Measurements from ENCODE around the gene COL18A1. TPM values are rescaled to one million over a fixed set of nuclear protein-coding genes. Genes with fewer than 3 reads are reported as not detected.
A peak's percentile ranks its signal among the peaks of the same experiment; 100 is the strongest.
"Not testable (repeated sequence)": the region's sequence is repeated elsewhere in the genome, so short reads cannot be mapped to it uniquely, and the experiment has no call there.

COL18A1 gene
- polyA plus RNA-seq, 3 donors, result 0.80 to 4.1 (median 1.1) TPM

DNA sequence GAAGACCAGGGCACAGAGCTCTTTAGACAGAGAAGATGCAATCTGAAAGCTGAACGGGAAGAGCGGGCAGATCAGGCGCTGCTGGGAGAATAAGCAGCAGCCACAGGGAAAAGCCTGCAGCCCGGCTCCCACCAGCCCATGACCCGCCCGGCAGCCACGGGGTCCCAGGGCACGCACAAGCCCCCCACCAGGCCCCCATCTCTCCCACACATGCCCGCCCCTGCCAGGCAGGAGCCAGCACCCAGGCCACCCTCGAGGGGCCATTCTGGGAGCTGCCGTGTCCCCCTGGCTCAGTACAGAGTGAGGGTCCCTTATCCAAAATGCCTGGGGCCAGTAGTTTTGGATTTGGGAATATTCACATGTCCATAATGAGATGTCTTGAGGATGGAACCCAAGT is 120.9 kb downstream of the COL18A1 start:
- no peaks in the 10 kb centered on the region for H4K20me1 ChIP-seq (ENCODE audit: insufficient read depth, low read length)
- H3K9me3 ChIP-seq (replicated peaks in 1 of 2; ENCODE audit: control insufficient read depth in 1 of 2, insufficient read depth in 1 of 2, low read length in 2 of 2), result peaks cover 0 to 2% of the 10 kb centered on the region in 2 donors
- Mint-ChIP-seq H3K36me3 (peaks cover 59 to 60% of the 10 kb centered on the region in 2 donors), H3K27ac (peak overlapping the region in 1 of 7 donors; percentile 28), H3K4me3 (no peak overlapping the region), H3K4me1 (no peaks in the 10 kb centered on the region), H3K9me3 (peaks cover 5 to 19% (median 10%) of the 10 kb centered on the region in 7 donors), H3K27me3 (ENCODE audit: low read depth in 3 of 3) (no peaks in the 10 kb centered on the region)
- intact Hi-C loops (cut with micrococcal nuclease), result no loop called here
- WGBS (ENCODE audit: insufficient coverage), result 100% methylated on average over 9 of the region's 11 CpGs
- no peaks in the 10 kb centered on the region for H3K4me1 ChIP-seq (ENCODE audit: control insufficient read depth in 1 of 2, insufficient read depth in 2 of 2, low read length in 2 of 2)
- no peak overlapping the region for H2AFZ ChIP-seq (ENCODE audit: insufficient read depth, low read depth, low read length, poor library complexity, severe bottlenecking)
- no peak overlapping the region for H3K4me3 ChIP-seq (replicated peaks in 1 of 3; ENCODE audit: low read depth in 2 of 3, low read length in 3 of 3)
- no peaks in the 10 kb centered on the region for H3K79me2 ChIP-seq (ENCODE audit: insufficient read depth, low read length)
- no peak overlapping the region for H3K27ac ChIP-seq (ENCODE audit: low read depth in 1 of 2, low read length in 2 of 2)
- TF ChIP-seq, protein P1, sequence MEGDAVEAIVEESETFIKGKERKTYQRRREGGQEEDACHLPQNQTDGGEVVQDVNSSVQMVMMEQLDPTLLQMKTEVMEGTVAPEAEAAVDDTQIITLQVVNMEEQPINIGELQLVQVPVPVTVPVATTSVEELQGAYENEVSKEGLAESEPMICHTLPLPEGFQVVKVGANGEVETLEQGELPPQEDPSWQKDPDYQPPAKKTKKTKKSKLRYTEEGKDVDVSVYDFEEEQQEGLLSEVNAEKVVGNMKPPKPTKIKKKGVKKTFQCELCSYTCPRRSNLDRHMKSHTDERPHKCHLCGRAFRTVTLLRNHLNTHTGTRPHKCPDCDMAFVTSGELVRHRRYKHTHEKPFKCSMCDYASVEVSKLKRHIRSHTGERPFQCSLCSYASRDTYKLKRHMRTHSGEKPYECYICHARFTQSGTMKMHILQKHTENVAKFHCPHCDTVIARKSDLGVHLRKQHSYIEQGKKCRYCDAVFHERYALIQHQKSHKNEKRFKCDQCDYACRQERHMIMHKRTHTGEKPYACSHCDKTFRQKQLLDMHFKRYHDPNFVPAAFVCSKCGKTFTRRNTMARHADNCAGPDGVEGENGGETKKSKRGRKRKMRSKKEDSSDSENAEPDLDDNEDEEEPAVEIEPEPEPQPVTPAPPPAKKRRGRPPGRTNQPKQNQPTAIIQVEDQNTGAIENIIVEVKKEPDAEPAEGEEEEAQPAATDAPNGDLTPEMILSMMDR (IDR thresholded peaks at IDR 0.05), result no peak
- H3K9ac ChIP-seq (ENCODE audit: insufficient read depth, low read length, poor library complexity, severe bottlenecking), result no peak overlapping the region
- H3K27me3 ChIP-seq (ENCODE audit: control insufficient read depth in 2 of 2, insufficient read depth in 2 of 2, low read length in 2 of 2), result no peaks in the 10 kb centered on the region
- no peak for DNase-seq
- peaks cover 84 to 95% of the 10 kb centered on the region in 2 donors for H3K36me3 ChIP-seq (replicated peaks in 1 of 2; ENCODE audit: control insufficient read depth in 1 of 2, insufficient read depth in 2 of 2, low read length in 2 of 2)
- H3K4me2 ChIP-seq (replicated peaks; ENCODE audit: extremely low read depth, low read length, poor library complexity, severe bottlenecking), result no peak overlapping the region

DNA sequence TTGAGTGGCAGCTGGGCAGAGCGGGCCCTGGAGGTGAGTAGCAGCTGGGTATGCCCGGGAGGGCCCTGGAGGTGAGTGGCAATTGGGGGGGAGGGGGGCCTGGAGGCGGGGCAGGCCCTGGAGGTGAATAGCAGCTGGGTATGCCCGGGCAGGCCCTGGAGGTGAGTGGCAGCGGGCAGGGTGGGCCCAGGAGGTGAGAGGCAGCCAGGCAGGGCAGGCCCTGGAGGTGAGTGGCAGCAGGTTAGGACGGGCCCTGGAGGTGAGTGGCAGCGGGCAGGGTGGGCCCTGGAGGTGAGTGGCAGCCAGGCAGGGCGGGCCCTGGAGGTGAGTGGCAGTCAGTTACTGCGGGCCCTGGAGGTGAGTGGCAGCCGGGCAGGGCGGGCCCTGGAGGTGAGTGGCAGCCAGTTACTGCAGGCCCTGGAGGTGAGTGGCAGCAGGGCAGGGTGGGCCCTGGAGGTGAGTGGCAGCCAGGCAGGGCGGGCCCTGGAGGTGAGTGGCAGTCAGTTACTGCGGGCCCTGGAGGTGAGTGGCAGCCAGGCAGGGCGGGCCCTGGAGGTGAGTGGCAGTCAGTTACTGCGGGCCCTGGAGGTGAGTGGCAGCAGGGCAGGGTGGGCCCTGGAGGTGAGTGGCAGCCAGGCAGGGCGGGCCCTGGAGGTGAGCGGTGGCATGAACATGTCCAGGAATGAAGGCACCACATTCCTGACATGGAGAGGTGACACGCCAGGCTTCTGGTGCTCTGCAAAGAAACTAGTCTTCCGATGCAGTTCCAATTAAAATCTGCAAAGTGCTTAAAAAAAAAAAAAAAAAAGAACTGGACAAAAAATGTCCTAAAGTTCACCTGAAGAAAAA is 122.4 kb downstream of the COL18A1 start:
- H3K27ac ChIP-seq (ENCODE audit: low read depth in 1 of 2, low read length in 2 of 2); H3K4me3 ChIP-seq (replicated peaks in 1 of 3; ENCODE audit: low read depth in 2 of 3, low read length in 3 of 3); H3K27me3 ChIP-seq (ENCODE audit: control insufficient read depth in 2 of 2, insufficient read depth in 2 of 2, low read length in 2 of 2); H3K4me1 ChIP-seq (ENCODE audit: control insufficient read depth in 1 of 2, insufficient read depth in 2 of 2, low read length in 2 of 2); H3K4me3 Mint-ChIP-seq; H2AFZ ChIP-seq (ENCODE audit: insufficient read depth, low read depth, low read length, poor library complexity, severe bottlenecking); H3K9me3 ChIP-seq (replicated peaks in 1 of 2; ENCODE audit: control insufficient read depth in 1 of 2, insufficient read depth in 1 of 2, low read length in 2 of 2); H3K27me3 Mint-ChIP-seq (ENCODE audit: low read depth in 3 of 3); intact Hi-C loops (cut with micrococcal nuclease); H3K4me2 ChIP-seq (replicated peaks; ENCODE audit: extremely low read depth, low read length, poor library complexity, severe bottlenecking); H4K20me1 ChIP-seq (ENCODE audit: insufficient read depth, low read length); DNase-seq; H3K4me1 Mint-ChIP-seq; H3K9ac ChIP-seq (ENCODE audit: insufficient read depth, low read length, poor library complexity, severe bottlenecking): not testable (repeated sequence)
- 92% methylated on average over 10 of the region's 19 CpGs for WGBS (ENCODE audit: insufficient coverage)
- peaks cover 0 to 12% (median 4%) of the 10 kb centered on the region in 7 donors for H3K9me3 Mint-ChIP-seq
- peaks cover 11% of the 10 kb centered on the region for H3K79me2 ChIP-seq (ENCODE audit: insufficient read depth, low read length)
- H3K27ac Mint-ChIP-seq, result peak overlapping the region in 2 of 7 donors; percentile 46 to 63
- peaks cover 50 to 58% of the 10 kb centered on the region in 2 donors for H3K36me3 Mint-ChIP-seq
- H3K36me3 ChIP-seq (replicated peaks in 1 of 2; ENCODE audit: control insufficient read depth in 1 of 2, insufficient read depth in 2 of 2, low read length in 2 of 2), result peaks cover 82 to 89% of the 10 kb centered on the region in 2 donors

Measured in CD14-positive monocyte (primary cell).